Uterus (tissue), 2 donors: ENCODE data around the gene TUBA1C.

ENCODE experiments used
- CTCF ChIP-seq, 4 experiments: fragments of 200-600 bp in 2 of 4; fragments of 450-650 bp in 2 of 4; sonication (generic) in 2 of 4; IDR thresholded peaks; one replicate each; pipeline ENCODE4 v1.5.1; 2016 to 2019; ENCODE audit warnings: antibody characterized with exemption in 4 of 4, mild to moderate bottlenecking in 2 of 4, moderate library complexity in 1 of 4
- POLR2A ChIP-seq, 2 donors: fragments of 450-650 bp; IDR thresholded peaks; one replicate each; pipeline ENCODE4 v1.6.1; 2016; ENCODE audit warnings: antibody characterized with exemption in 2 of 2, mild to moderate bottlenecking in 1 of 2, moderate library complexity in 1 of 2

DNA sequence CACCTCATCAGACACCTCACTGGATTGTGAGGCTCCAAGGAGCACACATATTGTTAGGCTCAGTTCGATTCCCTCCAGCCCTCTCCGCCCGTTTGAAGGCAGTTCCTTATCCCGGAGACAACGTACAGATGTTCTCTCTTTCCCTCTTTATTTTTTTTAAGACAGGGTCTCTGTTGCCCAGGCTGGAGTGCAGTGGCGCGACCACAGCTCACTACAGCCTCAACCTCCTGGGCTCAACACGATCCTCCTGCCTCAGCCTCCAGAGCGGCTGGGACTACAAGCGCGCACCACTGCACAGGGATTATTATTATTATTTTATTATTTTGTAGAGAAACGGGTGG, 57.5 kb downstream of the TUBA1C start:
- TF ChIP-seq CTCF (IDR thresholded peaks at IDR 0.05), result no peak
- no peak for TF ChIP-seq POLR2A (IDR thresholded peaks at IDR 0.05)
